22Rv1 (cell line): ENCODE data around the gene OLFM2.

Experiments used
- CTCF ChIP-seq: fragments of 450-650 bp; IDR thresholded peaks from 2 replicates; pipeline ENCODE4 v1.5.1; 2017; ENCODE audit warnings: mild to moderate bottlenecking
- ZFX ChIP-seq: fragments of 450-650 bp; IDR thresholded peaks from 2 replicates; pipeline ENCODE4 v1.6.1; 2017; ENCODE audit warnings: antibody characterized with exemption, borderline replicate concordance

- TF ChIP-seq CTCF (no peak), ZFX (no peak)
These were observed 35.0 kb upstream of the OLFM2 start for GRCh38 chr19:9971166-9971897.
